Amygdala (tissue), 56 donors: ENCODE data around the gene CUL3.
"Not testable (repeated sequence)": the region's sequence is repeated elsewhere in the genome, so short reads cannot be mapped to it uniquely, and the experiment has no call there.

Experiments
- DNase-seq, 56 donors: peaks; one replicate each; lab custom pipeline; 2025; lab: John Stamatoyannopoulos, UW

CUL3 gene

DNA sequence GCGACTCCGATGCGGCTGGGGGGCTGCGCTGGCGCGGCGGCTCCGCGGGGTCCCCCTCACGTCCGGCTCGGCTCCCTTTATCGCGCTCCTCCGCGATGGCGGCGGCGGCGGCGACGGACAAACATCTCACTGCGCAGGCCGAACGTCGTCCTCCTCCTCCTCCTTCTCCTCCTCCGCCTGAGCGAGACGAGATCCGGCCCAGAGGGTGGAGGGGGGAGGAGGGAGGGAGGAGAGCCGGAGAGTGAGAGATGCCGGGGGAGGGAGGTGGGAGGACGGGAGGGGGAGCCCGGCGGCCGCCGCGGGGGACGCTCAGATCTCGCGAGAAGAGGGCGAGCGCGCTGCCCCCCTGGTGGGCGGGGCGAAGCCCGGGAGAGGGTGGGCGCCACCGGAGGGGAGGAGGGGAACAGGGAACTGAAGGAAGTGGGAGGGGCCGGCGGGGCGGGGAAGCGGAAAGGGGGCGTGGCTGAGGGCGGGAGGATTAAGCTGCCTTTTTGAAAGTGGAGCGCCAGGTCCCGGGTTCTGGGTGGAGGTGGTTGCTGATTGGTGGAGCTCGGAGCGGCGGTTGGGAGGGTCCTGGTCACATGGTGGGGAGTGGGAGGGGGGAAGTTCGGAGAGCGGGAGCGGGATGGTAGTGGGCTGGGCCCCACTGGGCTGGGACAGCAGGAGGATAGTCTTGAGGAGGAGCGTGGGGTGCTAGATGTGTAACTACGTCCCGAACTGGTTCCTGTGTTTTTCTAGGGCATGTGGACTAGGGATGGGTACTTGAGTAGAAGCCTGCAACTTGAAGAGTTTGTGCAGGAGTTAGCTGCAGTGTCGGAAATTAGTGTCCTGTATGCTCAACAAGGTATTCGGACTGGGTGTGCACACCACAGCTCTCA lies at the start of gene CUL3:
TSS of gene CUL3 (minus strand) at position 153 of the 878 bp plus-strand sequence. CDS start 354 bp downstream, outside the sequence.
- peak; percentile 92 to 100 (median 98) for DNase-seq

- DNase-seq, result no peak
These were observed 45.7 kb upstream of the CUL3 start for GRCh38 chr2:224630659-224631550.

GRCh38 chr2:224628416-224628815 lies 43.3 kb upstream of the CUL3 start:
- no peak for DNase-seq

DNA sequence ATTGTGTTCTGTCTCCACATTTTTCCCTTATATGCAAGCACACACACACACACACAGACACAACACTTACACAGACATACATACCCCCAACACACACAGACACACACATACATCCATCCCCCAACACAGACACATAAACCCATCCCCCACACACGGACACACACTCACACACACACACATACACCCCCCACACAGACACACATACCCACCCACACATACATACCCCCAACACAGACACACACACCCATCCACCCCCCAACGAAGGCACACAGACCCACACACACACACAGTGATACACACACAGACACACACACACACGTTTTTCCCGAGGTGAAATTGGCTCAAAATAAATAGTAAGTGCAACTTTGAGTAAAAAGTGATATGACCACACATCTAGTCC lies 41.6 kb upstream of the CUL3 start:
- DNase-seq, result no peak

- DNase-seq, result no peak
These were observed 28.6 kb upstream of the CUL3 start for GRCh38 chr2:224613543-224614286.

DNA sequence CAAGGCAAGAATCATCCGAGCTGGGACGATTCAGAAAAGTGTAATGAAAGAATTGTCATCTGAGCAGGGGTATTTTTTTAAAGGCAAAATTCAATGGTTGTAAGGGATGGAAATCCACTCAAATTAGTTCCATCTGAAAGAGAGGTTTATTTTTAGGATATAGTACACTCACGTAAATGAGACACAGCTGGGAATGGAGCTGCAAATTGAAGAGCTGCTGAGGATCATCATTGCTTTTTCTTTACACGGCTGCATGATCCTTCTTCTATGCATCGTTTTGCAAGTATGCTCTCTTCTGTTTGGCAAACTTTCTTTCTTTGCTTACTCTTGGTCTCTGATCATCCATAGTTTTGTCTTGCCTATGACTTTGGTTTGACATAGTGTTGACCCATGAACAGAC lies 27.4 kb upstream of the CUL3 start:
- no peak for DNase-seq

- no peak for DNase-seq
These were observed 26.8 kb upstream of the CUL3 start for GRCh38 chr2:224611938-224612337.

GRCh38 chr2:224608104-224608503 lies 22.9 kb upstream of the CUL3 start:
- no peak for DNase-seq

DNA sequence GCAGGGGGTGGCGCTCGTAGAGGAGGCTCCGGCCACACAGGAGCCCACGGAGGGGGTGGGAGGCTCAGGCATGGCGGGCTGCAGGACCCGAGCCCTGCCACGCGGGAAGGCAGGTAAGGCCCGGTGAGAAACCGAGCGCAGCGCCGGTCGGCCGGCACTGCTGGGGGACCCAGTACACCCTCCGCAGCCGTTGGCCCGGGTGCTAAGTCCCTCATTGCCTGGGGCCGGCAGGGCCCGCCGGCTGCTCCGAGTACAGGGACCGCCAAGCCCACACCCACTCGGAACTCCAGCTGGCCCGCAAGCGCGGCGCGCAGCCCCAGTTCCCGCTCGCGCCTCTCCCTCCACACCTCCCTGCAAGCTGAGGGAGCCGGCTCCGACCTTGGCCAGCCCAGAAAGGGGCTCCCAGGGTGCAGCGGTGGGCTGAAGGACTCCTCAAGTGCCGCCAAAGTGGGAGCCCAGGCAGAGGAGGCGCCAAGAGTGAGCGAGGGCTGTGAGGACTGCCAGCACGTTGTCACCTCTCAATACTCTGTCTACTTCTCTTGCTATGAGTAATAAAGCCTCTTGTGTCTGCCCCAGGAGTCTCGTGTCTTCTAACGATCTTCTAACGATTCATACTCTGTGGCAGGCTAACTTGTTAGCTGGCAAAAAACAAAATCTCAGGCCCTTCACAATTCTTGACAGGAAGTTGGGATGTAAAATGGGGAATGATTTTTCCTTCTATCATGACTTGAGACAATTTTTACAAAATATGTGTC lies 18.8 kb upstream of the CUL3 start:
- not testable (repeated sequence) for DNase-seq

- DNase-seq, result not testable (repeated sequence)
These were observed 17.7 kb upstream of the CUL3 start for GRCh38 chr2:224602778-224603375.

DNA sequence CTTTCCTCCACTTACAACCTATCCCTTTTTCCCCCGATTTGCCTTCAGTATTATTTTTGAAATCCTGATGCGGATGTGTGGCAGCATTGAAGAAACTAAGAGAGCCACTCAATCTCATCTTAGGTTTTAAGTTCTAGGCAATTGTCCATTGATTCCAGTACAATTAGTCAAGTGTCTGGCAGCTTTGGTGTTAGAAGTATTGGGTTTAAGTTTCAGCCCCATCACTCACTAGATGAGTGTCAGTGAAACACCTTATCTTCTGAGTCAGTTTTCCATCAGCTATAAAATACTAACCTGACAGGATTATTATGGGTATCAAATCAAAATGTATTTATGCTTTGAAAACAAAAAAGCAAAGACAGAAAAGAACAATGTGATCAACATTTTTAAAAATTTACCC lies 16.8 kb upstream of the CUL3 start:
- no peak for DNase-seq

GRCh38 chr2:224598678-224599077 lies 13.5 kb upstream of the CUL3 start:
- DNase-seq, result no peak

GRCh38 chr2:224596289-224596688 lies 11.1 kb upstream of the CUL3 start:
- no peak for DNase-seq

DNA sequence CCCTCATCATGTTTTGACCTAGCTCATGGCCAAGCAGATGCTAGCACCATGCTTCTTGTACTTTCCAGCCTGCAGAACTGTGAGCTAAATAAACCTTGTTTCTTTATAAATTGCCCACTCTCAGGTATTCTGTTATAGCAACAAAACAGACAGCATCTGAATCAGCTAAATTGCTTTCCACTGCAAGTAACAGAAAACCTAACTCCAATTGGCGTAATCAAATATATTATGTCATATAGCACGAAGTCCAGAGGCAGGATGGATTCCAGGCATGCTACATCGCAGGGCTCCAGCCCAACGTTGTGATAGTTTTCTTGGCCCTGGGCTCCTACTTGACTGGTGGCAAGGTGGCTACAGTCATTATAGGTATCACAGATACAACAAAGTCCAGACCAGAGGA lies 10.4 kb upstream of the CUL3 start:
- no peak for DNase-seq

DNA sequence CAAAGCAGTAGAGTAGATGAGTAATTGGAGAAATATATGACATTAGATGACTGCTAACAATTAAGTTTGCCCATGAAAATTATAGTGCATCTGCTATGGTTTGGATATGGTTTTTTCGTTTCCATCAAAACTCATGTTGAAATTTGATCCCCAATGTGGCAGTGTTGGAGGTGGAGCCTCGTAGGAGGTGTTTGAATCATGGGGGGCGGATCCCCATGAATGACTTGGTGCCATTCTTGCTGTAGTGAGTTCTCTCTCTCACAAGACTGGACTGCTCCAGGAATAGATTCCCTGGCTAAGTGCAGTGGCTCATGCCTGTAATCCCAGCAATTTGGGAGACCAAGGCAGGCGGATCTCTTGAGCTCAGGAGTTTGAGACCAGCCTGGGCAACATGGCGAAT lies 9.7 kb upstream of the CUL3 start:
- DNase-seq, result no peak

- DNase-seq, result no peak
These were observed 6.1 kb upstream of the CUL3 start for GRCh38 chr2:224591220-224591619.

DNA sequence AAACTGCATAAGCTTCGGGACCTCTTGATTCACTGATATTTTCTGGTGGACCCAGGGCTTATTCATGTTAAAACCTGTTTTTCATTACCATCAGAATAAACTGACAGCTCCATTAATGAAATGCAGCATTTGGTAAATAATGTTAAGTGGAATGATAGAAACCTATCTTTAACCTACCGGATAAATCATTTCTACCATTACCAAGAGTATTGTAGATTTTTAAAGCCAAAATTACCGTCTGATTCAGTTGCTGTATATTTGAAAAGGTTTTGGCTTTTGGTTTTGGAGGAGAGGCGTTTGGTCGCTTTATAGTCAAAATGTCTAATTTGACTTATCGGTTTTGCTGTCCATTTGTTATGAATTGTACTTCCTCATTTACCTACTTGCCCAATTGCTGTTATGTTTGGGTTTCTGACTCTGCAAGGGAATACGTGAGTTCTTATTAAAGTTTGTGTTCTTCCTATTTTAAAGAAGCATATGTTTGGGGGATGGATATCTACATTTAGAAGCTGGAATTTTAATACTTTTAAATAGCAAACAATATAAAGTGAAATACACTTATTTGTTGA lies 1.0 kb upstream of the CUL3 start:
- no peak for DNase-seq

GRCh38 chr2:224584785-224585210 lies 365 bp downstream of the CUL3 start:
- DNase-seq, result peak in 19 of 56 donors; percentile 8 to 65 (median 36)
